Stimulated activated naive CD8-positive, alpha-beta T cell treated with anti-CD3 and anti-CD28 coated beads, Interleukin-15, Interleukin-2, amounts not matched to agents 100 U/mL and 50 U/mL, for 24 hours (primary cell): ENCODE data around the gene FGFR3.
"Not testable (repeated sequence)": the region's sequence is repeated elsewhere in the genome, so short reads cannot be mapped to it uniquely, and the experiment has no call there.

Experiments
- ATAC-seq: fragments of 150-1000 bp; cut with Tn5 transposase; one replicate; pipeline ENCODE4 v1.10.0; 2021
- DNase-seq: peaks from one replicate; pipeline ENCODE4 v3.0.0; 2021

Gene FGFR3

GRCh38 chr4:1819284-1819683, 26.2 kb downstream of the FGFR3 start:
- ATAC-seq (no peak), DNase-seq (no peak)

DNA sequence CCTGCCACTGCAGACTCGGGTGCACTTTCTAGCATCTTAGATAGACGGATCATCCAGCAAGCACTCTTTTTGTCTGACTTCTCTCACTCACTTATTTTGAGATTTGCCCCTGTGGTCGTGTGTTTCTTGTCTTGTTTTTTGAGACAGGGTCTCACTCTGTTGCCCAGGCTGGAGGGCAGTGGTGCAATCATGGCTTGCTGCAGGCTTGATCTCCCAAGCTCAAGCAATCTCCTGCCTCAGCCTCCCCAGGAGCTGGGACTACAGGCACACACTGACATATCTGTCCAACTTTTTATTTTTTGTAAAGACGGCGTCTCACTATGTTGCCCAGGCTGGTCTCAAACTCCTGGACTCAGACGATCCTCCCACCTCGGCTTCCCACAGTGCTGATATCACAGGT, 26.7 kb downstream of the FGFR3 start:
- DNase-seq (no peak), ATAC-seq (no peak)

DNA sequence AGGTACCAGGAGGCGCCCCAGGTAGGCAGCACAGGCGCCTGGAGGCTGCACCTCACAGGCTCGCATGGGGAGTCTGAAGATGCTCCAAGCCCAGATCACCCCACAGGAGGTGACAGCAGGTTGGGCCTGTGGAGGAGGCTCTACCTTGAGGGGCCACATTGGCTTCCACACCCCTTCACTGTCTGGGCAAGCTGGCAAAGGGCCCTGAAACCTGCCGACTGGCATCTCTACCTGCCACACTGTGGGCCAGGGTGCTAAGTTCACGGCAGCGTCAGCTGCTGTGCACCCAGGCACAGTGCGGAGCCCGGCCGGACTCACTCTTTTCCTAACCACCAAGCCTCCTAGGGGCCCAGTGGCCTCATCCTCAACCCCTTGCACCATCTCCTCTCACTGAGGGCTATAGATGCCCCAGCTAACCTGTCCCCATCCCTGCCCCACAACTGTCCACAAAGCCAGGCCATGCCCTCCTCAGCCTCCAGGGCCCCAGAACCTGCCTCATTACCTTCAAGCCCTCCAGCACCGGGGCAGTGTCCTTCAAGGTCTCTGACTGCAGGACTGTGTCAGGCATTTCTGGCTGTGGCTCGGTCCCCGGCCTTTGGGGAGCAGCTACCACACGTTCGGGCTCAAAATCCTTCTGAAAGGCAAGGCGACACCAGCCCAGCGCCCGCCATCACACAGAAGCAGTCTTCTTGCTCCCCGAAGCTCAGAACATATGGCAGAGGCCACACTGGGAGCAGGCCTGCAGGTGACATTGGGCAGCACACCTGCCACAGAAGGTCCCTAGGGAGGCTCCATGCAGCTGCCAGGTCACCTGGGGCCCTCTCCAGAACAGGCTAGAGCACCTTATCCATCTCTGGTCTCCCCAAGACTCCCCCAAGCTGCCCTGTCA, 28.8 kb downstream of the FGFR3 start:
- DNase-seq (no peak), ATAC-seq (no peak)

DNA sequence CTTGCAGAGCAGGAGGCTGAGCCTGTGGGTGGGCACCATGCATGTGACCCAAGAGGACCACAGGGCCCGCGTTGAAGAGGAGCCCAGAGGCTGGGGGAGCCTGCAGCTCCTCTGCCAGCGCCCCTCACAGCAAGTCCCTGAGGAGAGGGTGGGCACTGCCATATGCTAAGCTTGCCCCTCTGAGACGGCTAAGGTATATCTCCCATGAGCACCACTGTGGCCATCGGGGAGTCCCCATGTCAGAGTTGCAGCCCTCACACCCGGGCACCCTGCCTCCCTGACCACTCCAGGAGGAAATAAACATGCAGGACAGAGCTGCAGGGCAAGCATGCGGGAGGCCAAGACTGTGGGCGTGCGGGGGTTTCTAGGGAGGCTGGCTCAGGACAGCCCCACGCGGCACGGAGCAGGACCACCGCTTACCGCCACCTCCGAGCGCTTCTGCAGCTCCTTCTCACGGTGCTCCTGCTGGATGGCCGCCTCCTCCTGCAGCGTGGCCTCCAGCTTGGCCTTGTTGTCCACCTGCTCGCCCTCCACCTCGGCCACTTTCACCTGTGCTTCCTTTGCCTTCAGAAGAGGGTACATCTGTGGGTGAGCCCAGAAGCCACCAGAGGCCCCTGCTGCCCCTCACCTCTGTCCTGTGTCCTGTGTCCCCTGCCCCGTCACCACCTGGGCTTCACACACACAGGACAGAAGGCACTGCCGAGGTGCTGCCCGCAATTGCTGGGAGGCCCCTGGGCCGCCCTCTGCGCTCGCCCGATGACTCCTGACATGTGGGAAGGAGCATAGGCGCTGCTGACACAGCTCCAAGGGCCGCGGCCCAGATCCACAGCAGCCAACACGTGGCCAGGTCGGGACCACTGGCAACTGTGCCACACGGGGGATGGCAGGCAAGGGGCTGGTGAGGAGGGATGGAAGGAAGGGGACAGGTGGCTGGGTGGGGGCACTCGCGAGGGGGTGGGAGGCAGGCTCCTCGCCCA, 29.8 kb downstream of the FGFR3 start:
- ATAC-seq: no peak

DNA sequence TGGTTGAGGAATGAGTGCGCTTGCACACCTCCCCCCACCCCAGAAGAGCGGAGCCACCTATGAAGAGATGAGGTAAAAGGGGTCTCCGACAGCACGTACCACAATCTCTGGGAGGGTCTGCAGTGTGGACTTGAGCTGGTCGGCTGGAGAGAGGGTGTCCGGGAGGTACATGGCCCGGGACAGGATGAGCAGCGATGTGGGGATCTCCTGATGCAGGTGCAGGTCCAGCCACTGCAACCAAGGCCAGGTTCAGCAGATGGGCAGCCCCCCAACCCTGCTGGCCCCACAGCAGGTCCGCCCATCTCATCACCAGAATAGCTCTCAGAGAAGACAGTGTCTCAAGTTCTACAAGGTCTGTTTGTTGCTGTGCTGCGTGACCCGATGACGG, 30.4 kb downstream of the FGFR3 start:
- DNase-seq (no peak), ATAC-seq (no peak)

More for the DNA sequence above, 29.8 kb downstream of the FGFR3 start:
- DNase-seq: no peak

DNA sequence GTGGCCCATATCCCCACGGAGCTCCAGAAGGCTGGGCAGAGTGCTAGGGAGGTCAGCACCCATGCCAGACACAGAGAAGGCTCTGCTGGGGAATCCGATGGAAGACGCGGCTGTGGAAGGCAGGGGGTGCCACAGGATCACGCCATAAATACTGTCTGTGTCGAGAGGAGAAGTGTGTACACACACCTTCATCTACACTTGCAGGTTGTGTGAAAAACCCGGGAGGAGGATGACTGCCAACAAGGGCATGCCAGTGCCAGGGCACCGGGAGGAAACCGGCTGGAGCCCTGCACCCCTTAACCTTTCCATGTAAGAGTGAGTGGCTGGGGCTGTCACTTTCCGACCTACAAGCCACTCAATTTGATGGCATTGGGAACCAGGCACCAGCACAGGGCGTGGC, 31.7 kb downstream of the FGFR3 start:
- DNase-seq (no peak), ATAC-seq (no peak)

DNA sequence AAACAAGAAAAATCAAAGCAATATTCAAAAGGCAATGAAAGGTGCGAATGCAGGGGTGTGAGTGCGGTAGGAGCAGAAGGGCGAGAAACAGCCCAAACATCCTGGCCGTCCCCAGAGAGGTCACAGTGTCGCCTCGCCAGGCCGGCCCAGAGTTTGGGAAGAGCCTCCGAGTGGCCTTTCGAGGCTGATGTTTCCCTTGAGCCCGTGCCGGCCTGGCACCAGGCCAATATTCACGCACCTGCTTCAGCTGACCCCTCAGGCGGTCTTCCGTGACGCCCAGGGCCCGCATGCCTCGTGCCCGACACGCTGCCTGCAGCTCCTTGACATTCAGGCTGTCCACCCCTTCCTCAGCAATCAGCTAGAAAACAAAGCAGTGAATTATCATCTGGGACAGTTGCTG, 32.2 kb downstream of the FGFR3 start:
- no peak for ATAC-seq
- DNase-seq: no peak

- ATAC-seq (no peak), DNase-seq (no peak)
Observed at GRCh38 chr4:1826531-1827350, 33.6 kb downstream of the FGFR3 start.

GRCh38 chr4:1830234-1830633, 37.1 kb downstream of the FGFR3 start:
- DNase-seq (no peak), ATAC-seq (no peak)

DNA sequence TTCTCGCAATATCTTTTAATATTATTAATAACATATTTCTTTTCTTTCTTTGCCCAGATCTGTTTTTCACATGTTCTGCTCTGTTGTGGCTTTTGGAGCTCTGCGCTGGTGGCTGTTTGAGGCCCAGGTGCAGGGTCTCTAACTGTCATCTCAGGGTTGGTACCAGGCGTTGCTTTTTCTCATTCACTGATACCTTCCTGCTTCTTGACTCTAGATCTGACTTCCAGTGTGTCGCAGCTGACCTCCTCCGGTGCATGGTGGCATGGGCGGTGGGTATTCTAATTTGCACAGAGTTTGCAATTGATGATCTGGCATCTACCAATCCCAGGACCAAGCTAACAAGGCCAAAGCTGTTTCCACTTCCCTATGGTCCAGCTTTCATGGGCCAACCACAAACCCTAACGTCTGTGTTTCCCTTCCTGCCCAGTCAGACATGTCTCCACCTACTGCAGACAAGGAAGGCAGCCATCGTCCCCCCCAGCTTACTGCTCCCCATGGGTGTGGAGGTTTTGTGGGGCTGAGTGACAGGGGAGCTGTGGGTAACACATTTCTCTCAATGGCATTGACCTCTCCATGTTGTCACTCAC, 37.6 kb downstream of the FGFR3 start:
- ATAC-seq (no peak), DNase-seq (no peak)

DNA sequence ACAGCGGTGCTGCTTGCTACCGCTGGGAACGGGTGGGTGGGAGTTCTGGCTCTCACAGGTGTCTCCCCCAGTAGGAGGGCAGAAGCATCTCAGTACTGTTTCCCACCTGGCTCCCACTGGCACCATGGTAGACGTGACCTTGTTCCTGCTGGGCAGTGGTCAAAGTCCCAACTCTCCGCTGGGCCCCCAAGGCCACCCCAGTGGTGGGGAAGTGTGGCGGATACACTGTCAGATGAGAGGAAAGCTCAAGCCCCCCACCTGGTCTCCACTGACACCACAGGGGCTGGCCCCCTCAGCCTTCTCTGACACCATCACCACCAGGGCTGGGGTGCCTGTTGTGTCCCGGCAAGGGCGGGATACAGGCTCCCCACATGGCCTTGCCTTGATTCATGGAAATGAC, 38.2 kb downstream of the FGFR3 start:
- no peak for DNase-seq
- no peak for ATAC-seq

DNA sequence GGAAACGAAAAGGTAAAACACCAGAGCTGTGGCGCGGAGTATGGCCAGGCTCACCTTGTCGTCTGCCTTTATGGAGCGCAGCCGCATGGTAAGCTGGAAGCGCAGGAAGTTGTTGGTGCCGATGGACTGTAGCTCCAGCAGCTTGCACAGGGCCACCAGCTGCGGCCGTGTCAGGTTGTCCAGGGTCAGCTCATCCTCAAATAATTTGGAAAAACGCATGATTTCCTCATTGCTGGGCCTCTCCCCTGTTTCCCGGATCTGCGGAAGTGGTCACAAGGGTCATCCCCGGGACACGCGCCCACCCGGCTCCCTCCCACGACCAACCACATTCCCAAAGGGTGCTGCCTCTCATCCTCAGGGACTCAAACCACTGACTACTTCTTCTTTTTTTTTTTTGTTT, 39.6 kb downstream of the FGFR3 start:
- DNase-seq (no peak), ATAC-seq (no peak)

GRCh38 chr4:1833307-1834046, 40.4 kb downstream of the FGFR3 start:
- no peak for ATAC-seq
- DNase-seq: no peak

GRCh38 chr4:1834047-1834775, 41.1 kb downstream of the FGFR3 start:
- no peak for ATAC-seq
- DNase-seq: no peak

DNA sequence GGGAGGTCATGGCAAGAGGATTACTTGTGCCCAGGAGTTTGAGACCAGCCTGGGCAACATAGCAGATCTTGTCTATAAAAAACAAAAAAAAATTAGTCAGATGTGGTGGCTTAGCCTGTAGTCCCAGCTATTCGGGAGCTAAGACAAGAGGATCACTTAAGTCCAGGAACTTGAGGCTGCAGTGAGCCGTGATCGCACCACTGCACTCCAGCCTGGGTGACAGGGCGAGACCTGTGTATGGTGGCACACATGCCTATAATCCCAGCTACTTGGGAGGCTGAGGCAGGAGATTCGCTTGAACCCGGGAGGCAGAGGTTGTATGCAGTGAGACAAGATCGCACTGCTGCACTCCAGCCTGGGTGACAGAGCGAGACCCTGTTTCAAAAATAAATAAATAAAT, 42.7 kb downstream of the FGFR3 start:
- DNase-seq, ATAC-seq: not testable (repeated sequence)

- DNase-seq (no peak), ATAC-seq (no peak)
Observed at GRCh38 chr4:1836650-1837049, 43.6 kb downstream of the FGFR3 start.

GRCh38 chr4:1837069-1837468, 44.0 kb downstream of the FGFR3 start:
- ATAC-seq: no peak
- no peak for DNase-seq

DNA sequence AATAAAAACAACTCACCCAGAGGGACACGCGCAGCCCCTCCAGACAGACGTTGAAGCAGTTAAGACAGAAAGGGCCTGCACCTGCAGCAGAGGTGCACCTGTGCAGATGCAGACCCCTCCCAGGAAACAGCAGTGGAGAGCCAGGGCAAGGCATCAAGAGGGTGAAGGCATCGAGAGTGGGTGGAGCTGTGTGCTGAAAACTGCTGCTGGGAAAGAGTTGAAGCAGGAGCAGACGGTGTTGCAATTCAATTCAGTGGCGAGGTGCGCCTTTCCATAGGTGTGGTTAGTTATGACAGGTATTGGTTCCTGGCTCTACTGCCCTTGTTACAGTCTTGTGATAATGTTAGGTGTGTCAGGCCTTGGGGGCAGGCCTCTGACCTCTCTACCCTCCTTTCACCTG, 46.2 kb downstream of the FGFR3 start:
- ATAC-seq (no peak), DNase-seq (no peak)

- ATAC-seq (no peak), DNase-seq (no peak)
Observed at GRCh38 chr4:1841201-1841886, 48.3 kb downstream of the FGFR3 start.

DNA sequence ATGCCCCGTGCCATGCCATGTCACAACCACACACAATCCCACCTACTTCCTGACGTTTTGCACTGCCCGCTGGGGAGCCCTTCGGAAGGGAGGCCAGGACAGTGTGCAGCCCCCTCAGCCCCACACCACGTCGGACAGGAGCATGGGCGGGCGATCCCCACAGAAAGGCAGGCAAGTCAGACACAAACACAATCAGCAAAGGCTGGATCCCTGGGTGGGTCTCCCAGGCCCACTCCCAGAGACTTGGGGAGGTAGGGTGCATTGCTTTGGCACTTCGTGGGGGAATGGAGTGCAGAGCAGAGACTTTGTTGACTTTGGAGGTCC, 48.8 kb downstream of the FGFR3 start:
- no peak for ATAC-seq
- DNase-seq: no peak
